ENCODE results near the gene ABLIM2.

ABLIM2 gene

GRCh38 chr4:7962609-7963508 lies 195.8 kb downstream of the ABLIM2 start:
- no peaks in the 10 kb centered on the region for H3K9me2 ChIP-seq (replicated peaks; ENCODE audit: insufficient read depth, low read length)
- H2AFZ ChIP-seq (ENCODE audit: low read depth, low read length, severe bottlenecking): no peak overlapping the region
- no peak overlapping the region for H3K4me2 ChIP-seq (ENCODE audit: low read depth, low read length, poor library complexity, severe bottlenecking)
- no peaks in the 10 kb centered on the region for H3K36me3 ChIP-seq (ENCODE audit: low read length)
- no peak overlapping the region for H3K9ac ChIP-seq (ENCODE audit: low read length)
- no peaks in the 10 kb centered on the region for H3F3A ChIP-seq (ENCODE audit: insufficient read depth)
- no peak overlapping the region for H3K4me3 ChIP-seq (ENCODE audit: insufficient read depth, low read length, poor library complexity, severe bottlenecking)
- no peaks in the 10 kb centered on the region for H4K20me1 ChIP-seq (ENCODE audit: low read depth, low read length)
- no peaks in the 10 kb centered on the region for H3K79me2 ChIP-seq (ENCODE audit: insufficient read depth, low read length)
- TF ChIP-seq CTCF (IDR thresholded peaks at IDR 0.05; ENCODE audit: insufficient read depth, low read length, poor library complexity, severe bottlenecking) (no peak), EZH2phosphoT487 (conservative IDR thresholded peaks at IDR 0.05; ENCODE audit: low read length) (no peak)
- no peaks in the 10 kb centered on the region for H3K9me3 ChIP-seq (ENCODE audit: insufficient read depth, low read length)
- H3K27ac ChIP-seq (ENCODE audit: low read depth, low read length): no peak overlapping the region
- no peaks in the 10 kb centered on the region for H3K27me3 ChIP-seq (ENCODE audit: low read length)

GRCh38 chr4:7960790-7961655 lies 197.6 kb downstream of the ABLIM2 start:
- no peak for TF ChIP-seq EZH2phosphoT487 (conservative IDR thresholded peaks at IDR 0.05; ENCODE audit: low read length)
- no peak for TF ChIP-seq CTCF (IDR thresholded peaks at IDR 0.05; ENCODE audit: insufficient read depth, low read length, poor library complexity, severe bottlenecking)
- Histone ChIP-seq H4K20me1 (ENCODE audit: low read depth, low read length) (no peaks in the 10 kb centered on the region), H3K4me3 (ENCODE audit: insufficient read depth, low read length, poor library complexity, severe bottlenecking) (no peak overlapping the region), H3K27ac (ENCODE audit: low read depth, low read length) (no peak overlapping the region), H3K9ac (ENCODE audit: low read length) (no peak overlapping the region), H3K4me2 (ENCODE audit: low read depth, low read length, poor library complexity, severe bottlenecking) (no peak overlapping the region), H3K36me3 (ENCODE audit: low read length) (no peaks in the 10 kb centered on the region), H3F3A (ENCODE audit: insufficient read depth) (no peaks in the 10 kb centered on the region), H3K27me3 (ENCODE audit: low read length) (no peaks in the 10 kb centered on the region), H3K79me2 (ENCODE audit: insufficient read depth, low read length) (no peaks in the 10 kb centered on the region), H3K9me3 (ENCODE audit: insufficient read depth, low read length) (no peaks in the 10 kb centered on the region), H2AFZ (ENCODE audit: low read depth, low read length, severe bottlenecking) (no peak overlapping the region), H3K9me2 (replicated peaks; ENCODE audit: insufficient read depth, low read length) (no peaks in the 10 kb centered on the region)

- H3K9ac ChIP-seq (ENCODE audit: low read length): no peak overlapping the region
- H3F3A ChIP-seq (ENCODE audit: insufficient read depth): no peaks in the 10 kb centered on the region
- no peaks in the 10 kb centered on the region for H3K9me2 ChIP-seq (replicated peaks; ENCODE audit: insufficient read depth, low read length)
- H3K79me2 ChIP-seq (ENCODE audit: insufficient read depth, low read length): no peaks in the 10 kb centered on the region
- no peaks in the 10 kb centered on the region for H3K36me3 ChIP-seq (ENCODE audit: low read length)
- H3K4me3 ChIP-seq (ENCODE audit: insufficient read depth, low read length, poor library complexity, severe bottlenecking): no peak overlapping the region
- H3K27ac ChIP-seq (ENCODE audit: low read depth, low read length): no peak overlapping the region
- H3K27me3 ChIP-seq (ENCODE audit: low read length): no peaks in the 10 kb centered on the region
- H3K4me2 ChIP-seq (ENCODE audit: low read depth, low read length, poor library complexity, severe bottlenecking): no peak overlapping the region
- H2AFZ ChIP-seq (ENCODE audit: low read depth, low read length, severe bottlenecking): no peak overlapping the region
- no peaks in the 10 kb centered on the region for H3K9me3 ChIP-seq (ENCODE audit: insufficient read depth, low read length)
- TF ChIP-seq CTCF (IDR thresholded peaks at IDR 0.05; ENCODE audit: insufficient read depth, low read length, poor library complexity, severe bottlenecking) (no peak), EZH2phosphoT487 (conservative IDR thresholded peaks at IDR 0.05; ENCODE audit: low read length) (no peak)
- no peaks in the 10 kb centered on the region for H4K20me1 ChIP-seq (ENCODE audit: low read depth, low read length)
Observed at GRCh38 chr4:7960017-7960789, 198.4 kb downstream of the ABLIM2 start.
